Calu3 (cell line): ENCODE measurements around the gene LRRC25. TPM values are rescaled to one million over a fixed set of nuclear protein-coding genes. Genes with fewer than 3 reads are reported as not detected.

ENCODE experiments used
- BruUV-seq: library from RNA; stranded (reverse); fragments of 400-500 nt; replicated peaks from 2 replicates; lab custom pipeline; 2021; lab: Mats Ljungman, UMichigan
- CTCF ChIA-PET: fragments of 300-600 bp; sonication (Branson Sonifier 250); formaldehyde crosslinking; loops from one replicate; lab custom pipeline; 2022; ENCODE audit warnings: antibody characterized with exemption; lab: Charles Lee
- DNase-seq: peaks from one replicate; pipeline ENCODE4 v3.0.0; 2022
- H3K27ac Mint-ChIP-seq: one replicate; pipeline ENCODE4 v1.8.0; 2022; ENCODE audit warnings: mixed read lengths; ENCODE audit not compliant: unreplicated experiment
- H3K27me3 Mint-ChIP-seq: one replicate; pipeline ENCODE4 v1.8.0; 2022; ENCODE audit warnings: mixed read lengths; ENCODE audit not compliant: unreplicated experiment
- H3K36me3 Mint-ChIP-seq: one replicate; pipeline ENCODE4 v1.8.0; 2022; ENCODE audit warnings: mild to moderate bottlenecking, moderate library complexity, mixed read lengths; ENCODE audit not compliant: insufficient read depth, unreplicated experiment
- H3K4me1 Mint-ChIP-seq: one replicate; pipeline ENCODE4 v1.8.0; 2022; ENCODE audit warnings: mild to moderate bottlenecking, low read depth, mixed read lengths; ENCODE audit not compliant: unreplicated experiment
- H3K4me3 Mint-ChIP-seq: one replicate; pipeline ENCODE4 v1.8.0; 2022; ENCODE audit warnings: mild to moderate bottlenecking, low read depth, moderate library complexity, mixed read lengths; ENCODE audit not compliant: unreplicated experiment
- H3K9me3 Mint-ChIP-seq: one replicate; pipeline ENCODE4 v1.8.0; 2022; ENCODE audit warnings: low read depth, mixed read lengths; ENCODE audit not compliant: unreplicated experiment
- intact Hi-C: fragments of 100-400 bp; cut with micrococcal nuclease; formaldehyde crosslinking; loops from one replicate; pipeline ENCODE4 v1.10.0; 2022; ENCODE audit not compliant: unreplicated experiment
- total RNA-seq: library from RNA; stranded (reverse); gene quantifications from 2 replicates; pipeline ENCODE4 v1.2.3, GENCODE V29; 2022
- TF ChIP-seq, protein P1 (sequence below): fragments of 200-600 bp; IDR thresholded peaks from one replicate; pipeline ENCODE4 v1.8.0; 2022; ENCODE audit warnings: antibody characterized with exemption; ENCODE audit not compliant: unreplicated experiment

LRRC25 gene
- total RNA-seq, 1 experiment from 2014 or later, result not detected

DNA sequence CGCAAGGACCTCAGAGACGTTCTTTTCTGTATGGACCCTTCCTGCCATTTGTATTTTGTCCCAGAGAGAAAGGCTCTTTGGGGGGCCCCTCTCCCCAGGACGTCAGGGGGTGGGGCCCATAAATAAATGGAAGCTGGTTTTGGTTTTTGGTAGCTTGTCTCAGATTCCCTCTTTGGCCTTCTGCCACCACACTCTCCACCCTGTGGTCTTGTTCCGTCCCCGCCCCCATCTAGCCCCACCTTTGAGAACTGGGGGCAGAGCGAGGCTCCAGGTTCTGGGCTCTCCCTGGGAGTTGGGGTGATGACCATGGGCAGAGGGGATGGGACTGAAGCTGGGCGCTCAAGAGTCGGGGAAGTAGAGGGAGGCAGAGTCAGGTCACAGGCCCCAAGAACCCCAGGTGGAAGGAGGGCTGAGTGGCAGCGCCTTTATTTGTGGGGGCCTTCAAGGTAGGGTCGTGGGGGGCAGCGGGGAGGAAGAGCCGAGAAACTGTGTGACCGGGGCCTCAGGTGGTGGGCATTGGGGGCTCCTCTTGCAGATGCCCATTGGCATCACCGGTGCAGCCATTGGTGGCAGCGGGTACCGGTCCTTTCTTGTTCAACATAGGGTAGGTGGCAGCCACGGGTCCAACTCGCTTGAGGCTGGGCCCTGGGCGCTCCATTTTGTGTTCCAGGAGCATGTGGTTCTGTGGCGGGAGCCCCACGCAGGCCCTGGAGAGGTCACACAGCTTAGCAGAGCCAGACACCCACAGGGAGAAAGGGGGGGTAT lies 37.2 kb upstream of the LRRC25 start:
- no peak for DNase-seq
- intact Hi-C loops, result no loop called here
- H3K36me3 Mint-ChIP-seq, result peaks cover 42% of the 10 kb centered on the region
- BruUV-seq, result no TSS peak
- H3K4me1 Mint-ChIP-seq, result peaks cover 8% of the 10 kb centered on the region
- CTCF ChIA-PET, result no interaction called here
- H3K4me3 Mint-ChIP-seq, result no peak overlapping the region
- TF ChIP-seq, protein P1, sequence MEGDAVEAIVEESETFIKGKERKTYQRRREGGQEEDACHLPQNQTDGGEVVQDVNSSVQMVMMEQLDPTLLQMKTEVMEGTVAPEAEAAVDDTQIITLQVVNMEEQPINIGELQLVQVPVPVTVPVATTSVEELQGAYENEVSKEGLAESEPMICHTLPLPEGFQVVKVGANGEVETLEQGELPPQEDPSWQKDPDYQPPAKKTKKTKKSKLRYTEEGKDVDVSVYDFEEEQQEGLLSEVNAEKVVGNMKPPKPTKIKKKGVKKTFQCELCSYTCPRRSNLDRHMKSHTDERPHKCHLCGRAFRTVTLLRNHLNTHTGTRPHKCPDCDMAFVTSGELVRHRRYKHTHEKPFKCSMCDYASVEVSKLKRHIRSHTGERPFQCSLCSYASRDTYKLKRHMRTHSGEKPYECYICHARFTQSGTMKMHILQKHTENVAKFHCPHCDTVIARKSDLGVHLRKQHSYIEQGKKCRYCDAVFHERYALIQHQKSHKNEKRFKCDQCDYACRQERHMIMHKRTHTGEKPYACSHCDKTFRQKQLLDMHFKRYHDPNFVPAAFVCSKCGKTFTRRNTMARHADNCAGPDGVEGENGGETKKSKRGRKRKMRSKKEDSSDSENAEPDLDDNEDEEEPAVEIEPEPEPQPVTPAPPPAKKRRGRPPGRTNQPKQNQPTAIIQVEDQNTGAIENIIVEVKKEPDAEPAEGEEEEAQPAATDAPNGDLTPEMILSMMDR, result no peak
- H3K9me3 Mint-ChIP-seq, result no peaks in the 10 kb centered on the region
- no peaks in the 10 kb centered on the region for H3K27me3 Mint-ChIP-seq
- no peak overlapping the region for H3K27ac Mint-ChIP-seq

DNA sequence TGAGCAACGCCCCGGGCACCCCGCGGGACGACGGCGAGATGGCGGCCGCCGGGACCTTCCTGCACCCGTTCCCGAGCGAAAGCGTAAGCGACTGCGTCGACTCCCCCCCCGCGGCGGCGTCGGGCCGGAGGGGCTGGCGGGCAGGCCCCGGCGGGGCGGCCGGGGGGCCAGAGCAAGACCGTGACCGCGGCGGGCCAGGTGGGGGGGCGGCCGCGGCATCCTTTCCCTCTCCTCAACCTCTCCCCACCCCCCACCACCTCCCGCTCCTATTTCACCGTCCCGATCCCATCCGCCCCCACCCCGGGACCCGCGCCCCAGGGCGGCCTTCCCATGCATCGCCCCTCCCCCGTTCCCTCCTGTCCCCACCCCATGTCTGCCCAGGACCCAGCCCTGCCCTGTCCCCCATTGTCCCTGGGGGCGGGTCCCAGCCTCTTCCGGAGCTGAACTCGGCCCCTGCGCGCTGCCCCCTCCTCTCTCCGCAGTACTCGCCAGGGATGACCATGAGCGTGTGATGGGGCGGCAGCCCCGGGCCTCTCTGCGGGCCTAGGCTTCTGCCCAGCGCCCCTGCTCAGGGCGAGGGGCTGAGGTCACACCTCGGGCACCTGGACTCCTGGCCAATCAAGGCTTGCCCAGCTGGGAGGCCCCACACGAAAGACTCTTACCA lies 36.4 kb upstream of the LRRC25 start:
- H3K27ac Mint-ChIP-seq, result no peak overlapping the region
- intact Hi-C loops, result no loop called here
- H3K9me3 Mint-ChIP-seq, result no peaks in the 10 kb centered on the region
- peaks cover 3% of the 10 kb centered on the region for H3K4me1 Mint-ChIP-seq
- CTCF ChIA-PET, result no interaction called here
- TF ChIP-seq, protein P1, result no peak
- H3K27me3 Mint-ChIP-seq, result no peaks in the 10 kb centered on the region
- no TSS peak for BruUV-seq
- no peak for DNase-seq
- peaks cover 34% of the 10 kb centered on the region for H3K36me3 Mint-ChIP-seq
- no peak overlapping the region for H3K4me3 Mint-ChIP-seq

DNA sequence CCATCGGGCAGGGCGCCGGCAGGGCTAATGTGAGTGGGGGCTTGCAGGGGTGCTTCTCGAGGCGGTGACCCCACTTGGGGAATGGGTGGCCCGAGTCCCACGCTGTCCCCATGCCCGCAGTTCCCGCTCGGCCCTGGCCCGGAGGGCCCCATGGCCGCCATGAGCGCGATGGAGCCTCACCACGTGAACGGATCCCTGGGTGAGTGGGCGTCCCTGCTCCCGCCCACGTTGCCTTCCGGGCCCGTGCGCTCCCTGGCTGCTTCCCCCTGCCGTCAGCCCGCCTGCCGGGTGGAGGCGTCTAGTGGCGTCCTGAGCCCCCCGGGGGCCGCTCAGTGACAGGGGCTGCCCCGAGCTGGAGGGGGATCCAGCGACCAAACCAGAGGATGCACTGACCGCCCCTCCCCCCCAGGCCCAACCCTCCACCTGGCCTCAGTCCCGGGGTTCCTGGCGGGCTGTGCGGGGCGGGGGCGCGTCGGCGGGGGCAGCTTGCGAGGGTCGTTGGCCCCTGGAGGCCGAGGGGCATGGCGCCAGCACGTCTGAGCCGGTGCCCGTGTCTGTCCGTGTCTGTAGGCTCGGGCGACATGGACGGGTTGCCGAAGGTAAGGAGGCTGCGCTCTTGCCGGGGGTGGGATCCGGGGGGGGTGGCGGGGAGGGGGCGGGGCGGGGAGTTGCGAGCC lies 35.7 kb upstream of the LRRC25 start:
- CTCF ChIA-PET, result no interaction called here
- TF ChIP-seq, protein P1, result no peak
- no TSS peak for BruUV-seq
- Mint-ChIP-seq H3K4me3 (no peak overlapping the region), H3K27me3 (no peaks in the 10 kb centered on the region), H3K27ac (no peak overlapping the region), H3K9me3 (no peaks in the 10 kb centered on the region), H3K36me3 (peaks cover 27% of the 10 kb centered on the region), H3K4me1 (no peaks in the 10 kb centered on the region)
- intact Hi-C loops, result no loop called here
- DNase-seq, result no peak

DNA sequence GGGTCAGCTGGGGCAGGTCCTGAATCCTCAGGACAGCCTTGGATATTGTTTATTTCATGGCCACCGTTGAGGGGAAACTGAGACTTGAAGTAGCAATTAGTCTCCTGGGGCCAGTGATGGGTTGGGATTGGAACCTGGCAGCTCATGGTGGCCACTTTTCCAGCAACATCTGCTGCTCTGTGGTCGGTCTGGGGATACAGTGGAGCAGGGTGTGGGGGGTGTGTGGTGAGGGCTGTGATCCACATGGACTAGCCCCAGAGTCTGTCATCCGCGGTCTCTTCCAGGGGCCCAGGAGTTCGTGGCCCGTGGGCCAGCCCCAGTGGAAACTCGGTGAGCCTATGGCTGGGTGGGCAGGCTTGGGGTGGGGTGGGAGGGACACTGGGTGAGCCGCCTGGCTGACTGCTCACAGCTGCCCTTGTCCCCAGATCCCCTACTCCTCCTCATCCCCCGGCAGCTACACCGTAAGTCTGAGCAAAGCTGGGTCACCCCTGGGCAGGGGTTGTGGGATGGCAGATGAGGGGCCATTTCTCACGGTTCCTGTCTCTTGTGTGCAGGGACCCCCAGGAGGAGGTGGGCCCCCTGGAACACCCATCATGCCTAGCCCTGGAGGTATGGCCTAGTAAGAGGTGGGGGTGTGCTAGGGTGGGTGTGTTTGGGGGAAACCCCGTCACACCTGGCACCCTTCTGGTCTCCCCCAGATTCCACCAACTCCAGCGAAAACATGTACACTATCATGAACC lies 35.0 kb upstream of the LRRC25 start:
- H3K4me3 Mint-ChIP-seq, result no peak overlapping the region
- CTCF ChIA-PET, result no interaction called here
- intact Hi-C loops, result no loop called here

More for the DNA sequence above, 35.0 kb upstream of the LRRC25 start:
- no peak for DNase-seq
- no TSS peak for BruUV-seq
- Mint-ChIP-seq H3K9me3 (no peaks in the 10 kb centered on the region), H3K27ac (no peak overlapping the region), H3K27me3 (no peaks in the 10 kb centered on the region), H3K4me1 (no peaks in the 10 kb centered on the region), H3K36me3 (peaks cover 21% of the 10 kb centered on the region)
- TF ChIP-seq, protein P1, result no peak
